GM18870 (cell line): ENCODE measurements around the gene TNFAIP1.

Experiments used
- ATAC-seq: cut with Tn5 transposase; IDR thresholded peaks from one replicate; pipeline ENCODE4 v1.9.1; 2021; ENCODE audit warnings: moderate library complexity; ENCODE audit not compliant: unreplicated experiment

Gene TNFAIP1

GRCh38 chr17:28370035-28370743 is 34.6 kb downstream of the TNFAIP1 start, which contains the start of gene VTN:
TSS of gene VTN (minus strand) at chr17:28370307. CDS start at chr17:28370203, 104 bp downstream.
- ATAC-seq, result no peak

DNA sequence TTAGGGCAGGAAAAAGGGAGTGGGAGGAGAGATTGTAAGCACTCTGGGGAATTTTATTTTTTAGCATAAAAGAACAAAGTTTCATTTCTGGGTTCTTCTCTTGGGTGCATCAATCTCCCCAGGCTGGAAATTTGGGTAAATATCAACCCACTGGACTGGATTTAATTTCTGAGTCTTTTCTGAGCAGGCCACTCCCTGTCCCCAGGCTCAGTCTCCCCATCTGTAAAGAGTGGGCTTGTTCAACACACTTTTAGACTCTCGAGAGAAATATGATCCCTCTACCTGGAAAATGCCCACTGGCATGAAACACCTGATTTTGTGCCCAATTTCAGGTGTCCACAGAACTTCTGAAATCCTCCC is 35.2 kb downstream of the TNFAIP1 start:
- ATAC-seq, result no peak

DNA sequence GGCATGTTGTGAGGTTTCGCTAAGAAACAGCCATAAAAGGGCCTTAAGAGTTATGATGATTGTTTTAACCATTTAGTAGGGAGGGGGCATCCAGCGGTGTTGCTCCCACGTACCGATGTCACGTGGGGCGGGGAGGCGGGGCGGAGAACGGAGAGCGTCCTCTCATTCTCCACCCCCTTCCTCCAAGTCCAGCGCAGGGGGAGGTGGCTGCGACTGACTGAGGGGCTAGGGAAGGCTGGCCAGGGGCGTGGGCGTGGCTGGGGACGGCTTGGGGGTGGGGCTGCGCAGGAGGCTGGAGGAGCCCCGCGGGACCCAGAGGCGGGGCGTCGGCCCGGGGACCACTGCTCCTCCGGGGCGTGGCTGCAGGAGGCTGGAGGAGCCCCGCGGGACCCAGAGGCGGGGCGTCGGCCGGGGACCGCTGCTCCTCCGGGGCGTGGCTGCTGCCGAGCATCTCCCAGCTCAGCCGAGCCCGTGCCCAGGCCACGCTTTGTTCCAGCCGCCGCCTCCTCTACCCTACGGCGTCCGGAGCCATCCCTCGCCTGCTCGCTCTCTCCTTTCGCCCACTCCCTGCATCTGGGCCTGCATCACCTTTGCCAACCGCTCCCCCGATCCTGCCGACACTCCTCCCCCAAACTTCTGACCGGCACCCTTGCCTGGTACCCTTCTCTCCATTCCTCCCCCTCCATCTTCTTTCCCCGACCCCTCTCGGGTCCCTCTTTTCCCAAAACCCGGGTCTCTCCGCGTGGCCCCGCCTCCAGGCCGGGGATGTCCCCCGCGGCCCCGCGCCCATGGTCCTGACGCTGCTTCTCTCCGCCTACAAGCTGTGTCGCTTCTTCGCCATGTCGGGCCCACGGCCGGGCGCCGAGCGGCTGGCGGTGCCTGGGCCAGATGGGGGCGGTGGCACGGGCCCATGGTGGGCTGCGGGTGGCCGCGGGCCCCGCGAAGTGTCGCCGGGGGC is 36.0 kb downstream of the TNFAIP1 start, which contains the start of gene SARM1:
SARM1 (plus strand) TSS at position 450 of the 958 bp plus-strand sequence; CDS start at position 789, 339 bp downstream.
- ATAC-seq, result no peak

DNA sequence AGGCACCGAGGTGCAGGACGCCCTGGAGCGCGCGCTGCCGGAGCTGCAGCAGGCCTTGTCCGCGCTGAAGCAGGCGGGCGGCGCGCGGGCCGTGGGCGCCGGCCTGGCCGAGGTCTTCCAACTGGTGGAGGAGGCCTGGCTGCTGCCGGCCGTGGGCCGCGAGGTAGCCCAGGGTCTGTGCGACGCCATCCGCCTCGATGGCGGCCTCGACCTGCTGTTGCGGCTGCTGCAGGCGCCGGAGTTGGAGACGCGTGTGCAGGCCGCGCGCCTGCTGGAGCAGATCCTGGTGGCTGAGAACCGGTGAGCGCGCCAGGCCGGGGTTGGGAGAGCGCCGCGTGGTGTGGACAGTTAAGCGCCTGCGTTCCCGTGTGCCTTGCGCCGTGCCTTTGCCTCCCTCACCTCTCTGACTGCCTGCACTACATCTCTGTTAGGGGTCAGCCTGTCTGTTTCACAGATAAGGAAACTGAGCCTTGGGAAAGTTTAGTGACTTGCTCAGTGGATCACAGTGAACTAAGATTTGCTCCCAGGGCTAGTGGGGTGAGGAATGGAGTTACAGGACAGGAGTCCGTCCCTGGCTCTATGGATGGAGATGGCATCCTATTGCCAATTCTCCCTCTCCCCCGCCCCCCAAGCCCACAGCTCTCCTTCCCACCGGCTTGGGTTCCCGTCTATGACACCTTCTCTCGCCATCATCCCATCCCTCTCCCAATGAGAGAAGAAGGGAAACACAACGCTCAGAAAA is 36.8 kb downstream of the TNFAIP1 start:
- ATAC-seq, result no peak

- no peak for ATAC-seq
Observed at GRCh38 chr17:28372945-28373274, 37.3 kb downstream of the TNFAIP1 start.

DNA sequence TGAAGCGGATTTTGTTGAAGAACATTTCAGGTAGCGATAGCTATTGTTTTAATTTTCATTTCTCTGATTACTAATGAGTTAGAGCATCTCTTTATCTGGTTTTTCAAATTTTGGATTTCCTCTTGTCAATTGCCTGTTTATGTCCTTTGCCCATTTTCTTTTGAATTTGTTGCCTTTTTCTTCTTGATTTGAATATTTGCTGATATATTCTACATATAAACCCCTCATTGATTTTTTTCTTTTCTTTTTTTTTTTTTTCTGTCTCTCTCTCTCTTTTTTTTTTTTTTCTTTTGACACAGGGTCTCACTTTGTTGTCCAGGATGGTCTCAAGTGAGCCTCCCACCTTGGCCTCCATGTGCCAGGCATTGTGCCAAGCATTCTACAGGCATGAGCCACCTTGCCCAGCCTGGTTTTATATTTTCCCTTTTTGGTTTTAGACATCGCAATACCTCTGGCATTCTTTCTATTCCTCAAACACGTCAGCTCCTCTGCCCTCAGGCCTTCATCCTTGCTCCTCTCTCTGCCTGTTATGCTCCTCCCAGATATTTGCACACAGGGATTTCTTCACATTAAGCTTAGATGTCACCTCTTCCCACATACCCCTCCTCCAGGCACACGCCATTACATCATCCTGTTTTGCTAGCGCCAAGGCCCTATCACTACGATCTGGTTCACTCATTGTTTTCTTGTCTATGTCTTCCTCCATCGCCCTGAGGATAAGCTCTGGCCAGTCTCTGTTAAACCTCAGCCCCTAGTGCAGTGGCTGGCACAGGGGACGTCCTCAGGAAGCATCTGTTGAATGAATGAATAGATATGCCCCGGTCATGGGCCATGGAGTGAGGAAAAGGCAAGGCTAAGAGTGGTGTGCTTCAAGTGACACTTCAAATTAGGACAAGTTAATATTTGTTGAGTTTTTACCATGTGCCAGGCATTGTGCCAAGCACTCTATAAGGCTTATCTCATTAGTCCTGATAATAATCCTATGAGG is 44.5 kb downstream of the TNFAIP1 start:
- ATAC-seq, result no peak

- ATAC-seq, result no peak
Observed at GRCh38 chr17:28381141-28381825, 45.7 kb downstream of the TNFAIP1 start.

DNA sequence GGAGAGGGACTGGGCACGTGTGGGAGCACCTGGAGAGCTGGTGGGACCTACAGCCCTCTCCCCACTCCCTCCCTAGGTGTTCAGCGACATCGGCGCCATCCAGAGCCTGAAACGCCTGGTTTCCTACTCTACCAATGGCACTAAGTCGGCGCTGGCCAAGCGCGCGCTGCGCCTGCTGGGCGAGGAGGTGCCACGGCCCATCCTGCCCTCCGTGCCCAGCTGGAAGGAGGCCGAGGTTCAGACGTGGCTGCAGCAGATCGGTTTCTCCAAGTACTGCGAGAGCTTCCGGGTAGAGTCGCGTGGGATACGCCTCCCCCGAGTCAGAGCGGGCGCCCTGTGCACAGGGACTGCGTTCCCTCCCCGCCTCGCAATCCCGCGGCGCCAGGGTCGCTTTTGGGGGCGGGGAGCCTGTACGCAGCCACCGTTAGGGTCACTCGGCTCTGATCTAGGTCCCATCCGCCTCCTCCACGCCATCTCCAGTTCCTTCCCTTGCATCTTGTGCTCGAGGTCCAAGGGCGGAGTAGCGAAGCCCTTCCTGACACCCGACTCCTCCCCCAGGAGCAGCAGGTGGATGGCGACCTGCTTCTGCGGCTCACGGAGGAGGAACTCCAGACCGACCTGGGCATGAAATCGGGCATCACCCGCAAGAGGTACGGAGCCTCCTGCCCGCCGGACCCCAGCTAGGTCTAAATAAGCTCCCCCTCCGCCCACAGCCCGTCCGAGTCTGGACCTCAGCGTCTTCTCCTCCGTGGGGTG is 48.9 kb downstream of the TNFAIP1 start:
- ATAC-seq, result no peak

- no peak for ATAC-seq
Observed at GRCh38 chr17:28385037-28385400, 49.5 kb downstream of the TNFAIP1 start.

GRCh38 chr17:28385406-28385805 is 49.8 kb downstream of the TNFAIP1 start:
- no peak for ATAC-seq

- no peak for ATAC-seq
Observed at GRCh38 chr17:28386391-28386790, 50.8 kb downstream of the TNFAIP1 start.

- no peak for ATAC-seq
Observed at GRCh38 chr17:28388106-28388505, 52.5 kb downstream of the TNFAIP1 start.

DNA sequence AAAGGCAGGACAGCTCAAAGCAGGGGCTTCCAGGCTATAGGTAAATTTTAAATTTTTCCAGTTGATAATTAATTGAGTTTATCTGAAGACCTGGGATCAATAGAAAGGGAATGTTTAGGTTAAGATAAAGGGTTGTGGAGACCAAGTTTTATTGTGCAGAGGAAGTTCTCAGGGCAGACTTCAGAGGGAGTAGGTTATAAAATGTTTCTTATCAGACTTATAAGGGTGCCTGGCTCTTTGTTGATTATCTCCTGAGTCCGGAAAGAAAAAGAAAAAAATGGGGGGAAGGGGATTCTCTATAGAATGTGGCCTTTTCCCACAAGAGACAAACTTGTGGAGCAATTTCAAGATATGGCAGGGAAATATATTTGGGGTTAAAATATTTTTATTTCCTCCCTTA is 54.6 kb downstream of the TNFAIP1 start:
- ATAC-seq, result no peak

GRCh38 chr17:28390563-28390962 is 55.0 kb downstream of the TNFAIP1 start:
- no peak for ATAC-seq

DNA sequence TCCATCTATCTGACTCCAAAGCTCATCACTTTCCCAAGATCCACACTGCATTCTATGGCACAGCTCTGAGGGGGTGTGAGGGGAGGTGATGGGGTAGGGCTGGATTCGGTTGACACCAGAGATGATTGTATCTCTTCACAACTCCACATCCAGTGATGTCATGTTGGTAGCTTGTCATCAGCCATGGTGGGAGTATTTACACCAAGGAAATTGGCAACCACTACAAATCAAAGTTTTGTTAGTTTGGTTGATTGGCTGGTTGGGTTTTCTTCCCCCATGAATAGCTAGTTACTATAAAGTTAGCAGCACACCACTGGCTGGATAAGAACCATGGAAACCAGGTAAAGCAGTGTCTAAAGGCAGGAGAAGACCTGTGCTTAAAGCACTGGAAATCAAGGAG is 55.4 kb downstream of the TNFAIP1 start:
- ATAC-seq, result no peak

GRCh38 chr17:28391401-28391800 is 55.8 kb downstream of the TNFAIP1 start:
- ATAC-seq, result no peak

- ATAC-seq, result no peak
Observed at GRCh38 chr17:28392491-28392890, 56.9 kb downstream of the TNFAIP1 start.

GRCh38 chr17:28394337-28395116 is 59.0 kb downstream of the TNFAIP1 start:
- no peak for ATAC-seq
